NOMO-1 (cell line): ENCODE measurements around the gene XG.
"Not testable (repeated sequence)": the region's sequence is repeated elsewhere in the genome, so short reads cannot be mapped to it uniquely, and the experiment has no call there.

Experiments
- DNase-seq, 2 experiments: peaks; one replicate each; lab custom pipeline; 2025; ENCODE audit not compliant: unreplicated experiment in 2 of 2; lab: John Stamatoyannopoulos, UW

Gene XG

DNA sequence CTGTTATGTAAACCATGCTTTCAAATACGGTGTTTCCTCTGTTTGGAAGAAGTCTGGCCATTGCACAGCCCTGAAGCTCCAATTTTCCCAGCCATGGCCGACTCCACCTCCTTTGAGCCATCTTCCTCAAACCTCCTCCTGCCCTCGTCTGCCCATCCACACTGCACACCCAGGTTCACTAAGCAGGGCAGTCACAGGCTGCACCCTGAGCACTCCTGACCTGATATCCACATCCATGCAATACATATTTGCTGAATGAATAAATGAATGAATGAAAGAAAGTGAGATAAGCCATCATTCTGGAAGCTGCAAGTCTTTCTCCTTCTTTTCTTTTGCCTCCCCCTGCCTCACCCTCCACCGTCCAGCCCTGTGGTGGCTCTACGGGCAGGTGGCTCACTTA, 22.2 kb downstream of the XG start:
- no peak for DNase-seq

DNA sequence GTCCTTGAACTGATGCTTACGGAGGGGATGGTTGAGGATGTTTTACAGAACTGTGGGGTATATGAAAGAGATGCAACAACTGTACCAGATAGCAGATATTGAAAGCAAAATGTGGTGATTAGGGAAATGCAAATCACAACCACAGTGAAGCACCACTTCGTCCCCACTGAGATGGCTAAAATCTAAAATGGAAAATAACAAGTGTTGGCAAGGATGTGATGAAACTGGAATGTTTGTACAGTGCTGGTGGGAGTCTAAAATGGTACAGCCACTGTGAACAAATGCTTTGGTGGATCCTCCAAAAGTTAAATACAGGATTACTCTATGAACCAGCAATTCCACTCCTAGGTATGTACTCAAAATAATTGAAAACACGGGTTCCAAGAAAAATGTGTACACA, 22.9 kb downstream of the XG start:
- DNase-seq = no peak

DNA sequence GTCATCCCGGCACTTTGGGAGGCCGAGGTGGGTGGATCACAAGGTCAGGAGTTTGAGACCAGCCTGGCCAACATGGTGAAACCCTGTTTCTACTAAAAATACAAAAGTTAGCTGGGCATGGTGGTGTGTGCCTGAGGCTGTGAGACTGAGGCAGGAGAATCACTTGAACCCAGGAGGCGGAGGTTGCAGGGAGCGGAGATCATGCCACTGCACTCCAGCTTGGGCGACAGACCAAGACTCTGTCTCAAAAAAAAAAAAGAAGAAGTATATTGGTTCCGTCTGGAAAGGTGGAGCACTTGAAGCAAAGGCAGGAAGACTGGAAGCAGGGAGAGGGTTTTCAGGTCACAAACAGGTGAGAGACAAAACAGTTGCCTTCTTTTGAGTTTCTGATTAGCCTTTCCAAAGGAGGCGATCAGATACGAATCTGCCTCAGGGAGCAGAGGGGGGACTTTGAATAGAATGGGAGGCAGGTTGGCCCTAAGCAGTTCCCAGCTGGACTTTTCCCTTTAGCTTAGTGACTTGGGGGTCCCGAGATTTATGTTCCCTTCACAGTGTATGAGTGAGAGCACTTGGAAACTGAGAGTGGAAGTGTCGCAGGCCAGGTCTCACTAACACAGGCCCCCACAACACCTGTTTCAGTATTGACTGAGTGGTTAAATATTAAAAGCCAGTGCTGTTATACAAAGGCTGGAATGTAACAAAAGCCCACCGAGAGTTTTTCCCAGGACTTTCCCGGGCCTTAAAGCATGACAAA, 28.8 kb downstream of the XG start:
- DNase-seq = not testable (repeated sequence)

DNA sequence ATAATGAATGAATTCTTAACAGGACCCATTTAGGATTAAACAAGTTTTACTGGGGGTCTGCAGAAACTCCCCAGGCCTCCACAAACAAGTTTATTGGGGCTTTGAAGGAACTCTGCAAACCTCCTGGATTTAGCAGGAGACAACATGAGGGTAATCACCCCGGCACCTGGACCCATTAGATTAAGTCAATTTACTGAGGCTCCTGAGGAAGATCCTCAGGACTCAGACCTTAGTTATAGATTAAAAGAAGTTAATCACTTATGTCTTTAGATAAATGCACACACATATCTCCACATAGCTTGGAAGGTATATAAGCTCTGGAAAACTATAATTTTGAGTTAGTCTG, 29.4 kb downstream of the XG start:
- no peak for DNase-seq

DNA sequence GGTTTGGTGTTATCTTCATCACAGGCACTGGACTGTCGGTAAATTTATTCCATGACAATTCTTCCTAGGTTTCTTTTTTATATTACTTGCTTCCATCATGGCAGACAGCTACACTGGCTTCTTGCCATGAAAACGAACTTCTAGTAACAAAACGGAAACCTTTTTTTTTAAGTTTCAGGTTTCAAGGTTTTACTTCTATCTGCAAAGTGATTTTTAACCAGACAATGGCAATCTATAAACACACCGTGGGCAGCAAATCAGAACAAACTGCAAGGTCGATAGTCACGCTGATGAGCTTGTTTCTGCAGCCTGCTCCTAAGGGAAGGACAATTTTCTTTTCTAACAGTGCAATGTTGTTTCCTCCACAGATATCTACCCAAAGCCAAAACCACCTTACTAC, 29.9 kb downstream of the XG start:
- DNase-seq = no peak

DNA sequence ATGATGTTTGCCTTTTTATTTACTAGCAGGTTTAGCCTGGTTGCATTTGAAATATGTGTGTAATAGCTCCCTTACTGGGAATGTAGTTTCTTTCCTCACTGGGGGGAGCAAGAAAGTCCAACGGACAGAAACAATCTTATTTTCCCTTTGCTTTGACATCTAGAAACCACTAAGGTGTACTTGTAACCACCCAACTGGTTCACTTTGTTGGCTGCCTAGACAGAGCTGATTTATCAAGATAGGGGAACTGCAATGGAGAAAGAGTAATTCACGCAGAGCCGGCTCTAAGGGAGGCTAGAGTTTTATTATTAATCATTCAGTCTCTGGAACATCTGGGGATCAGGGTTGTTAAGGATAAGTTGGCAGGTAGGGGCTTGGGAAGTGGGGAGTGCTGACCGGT, 30.3 kb downstream of the XG start:
- no peak for DNase-seq

DNA sequence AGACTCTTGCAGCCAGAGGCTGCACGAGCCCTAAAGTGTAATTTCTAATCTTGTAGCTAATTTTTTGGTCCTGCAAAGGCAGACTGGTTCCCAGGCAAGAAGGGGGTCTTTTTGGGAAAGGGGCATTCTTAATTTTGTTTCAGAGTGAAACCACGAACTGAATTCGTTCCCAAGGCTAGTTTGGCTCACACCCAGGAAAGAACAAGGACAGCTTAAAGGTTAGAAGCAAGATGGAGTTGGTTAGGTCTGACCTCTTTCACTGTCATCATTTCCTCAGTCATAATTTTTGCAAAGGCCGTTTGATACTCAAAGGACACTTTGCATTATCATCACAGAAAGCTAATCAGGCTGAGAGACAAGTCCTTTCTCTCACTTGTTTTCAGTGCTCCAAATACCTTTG, 30.9 kb downstream of the XG start:
- no peak for DNase-seq

DNA sequence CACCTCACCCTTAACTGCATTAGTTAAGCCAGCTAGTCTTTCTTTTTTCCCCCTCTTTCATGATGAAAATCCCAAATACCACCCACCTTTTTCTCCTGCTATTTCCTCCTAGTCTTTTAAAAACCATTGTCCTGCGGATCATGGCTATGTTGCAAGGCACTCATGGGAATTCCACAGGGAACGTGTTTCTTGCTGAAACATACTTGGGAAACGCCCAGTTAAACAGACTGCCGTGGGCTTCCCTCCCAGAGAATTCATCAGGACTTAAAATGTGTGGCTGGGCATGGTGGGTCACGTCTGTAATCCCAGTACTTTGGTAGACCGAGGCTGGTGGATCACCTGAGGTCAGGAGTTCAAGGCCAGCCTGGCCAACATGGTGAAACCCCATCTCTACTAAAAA, 32.2 kb downstream of the XG start:
- DNase-seq = no peak

DNA sequence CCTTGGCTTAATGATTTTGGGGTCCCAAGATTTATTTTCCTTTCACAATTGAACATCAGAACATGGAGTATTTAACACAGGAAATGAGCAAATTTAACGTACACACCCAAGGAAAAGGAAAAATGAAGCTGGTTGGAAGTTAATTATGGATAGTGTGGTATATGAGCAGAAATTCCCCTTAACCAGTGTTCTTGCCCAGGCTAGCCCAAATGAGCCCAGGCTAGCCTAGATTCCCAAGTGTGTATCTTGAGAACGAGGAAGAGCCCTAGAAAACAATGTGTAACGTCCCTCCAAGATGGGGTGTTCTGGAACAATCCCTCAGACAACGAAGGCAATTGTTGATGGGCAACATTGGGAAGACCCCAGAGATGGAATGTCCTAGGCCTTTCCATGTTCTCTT, 33.7 kb downstream of the XG start:
- no peak for DNase-seq

DNA sequence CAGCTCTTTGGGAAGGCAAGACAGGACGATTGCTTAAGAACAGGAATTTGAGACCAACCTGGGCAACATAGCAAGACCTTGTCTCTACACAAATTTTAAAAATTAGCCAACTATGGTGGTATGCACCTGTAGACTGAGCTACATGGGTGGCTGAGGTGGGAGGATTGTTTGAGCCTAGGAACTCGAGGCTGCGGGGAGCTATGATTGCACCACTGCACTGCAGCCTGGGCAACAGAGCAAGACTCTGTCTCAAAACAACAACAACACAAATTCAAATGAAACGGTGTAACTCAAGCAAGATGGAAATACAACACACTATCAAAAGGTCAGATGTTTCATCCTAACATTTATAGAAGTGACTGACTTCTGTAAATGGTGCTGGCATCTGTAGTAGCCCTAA, 37.1 kb downstream of the XG start:
- DNase-seq = no peak

DNA sequence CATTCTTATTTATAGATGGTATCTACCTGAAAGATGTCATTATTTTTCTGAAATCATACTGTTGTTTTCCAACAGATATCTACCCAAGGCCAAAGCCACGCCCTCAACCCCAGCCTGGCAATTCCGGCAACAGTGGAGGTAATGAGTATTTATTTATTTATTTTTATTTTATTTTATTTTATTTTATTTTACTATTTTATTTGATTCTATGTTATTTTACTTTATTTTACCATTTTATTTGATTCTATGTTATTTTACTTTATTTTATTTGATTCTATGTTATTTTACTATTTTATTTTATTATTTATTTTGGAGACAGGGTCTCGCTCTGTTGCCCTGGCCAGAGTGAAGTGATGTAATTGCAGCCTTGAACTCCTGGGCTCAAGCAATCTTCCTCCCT, 37.7 kb downstream of the XG start:
- DNase-seq = no peak

DNA sequence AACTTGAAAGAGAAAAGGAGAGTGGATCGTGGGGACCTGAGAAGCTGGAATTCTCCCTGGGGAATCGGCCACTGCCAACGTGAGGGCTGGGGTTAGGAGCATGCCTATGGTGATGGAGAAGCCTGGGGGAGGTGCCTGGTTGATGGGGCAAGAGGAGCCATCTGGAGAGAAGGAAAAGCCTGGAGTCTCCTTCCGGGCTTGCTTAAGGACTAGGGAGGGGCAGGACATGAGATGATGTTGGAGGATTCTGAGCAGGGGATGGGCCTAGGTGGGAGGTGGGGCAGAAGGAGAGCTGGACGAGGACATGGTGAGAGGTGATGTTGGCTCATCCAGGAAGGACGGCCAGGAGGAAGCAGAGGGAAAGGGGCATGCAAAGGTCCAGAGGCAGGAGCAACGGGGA, 41.9 kb downstream of the XG start:
- DNase-seq = no peak

DNA sequence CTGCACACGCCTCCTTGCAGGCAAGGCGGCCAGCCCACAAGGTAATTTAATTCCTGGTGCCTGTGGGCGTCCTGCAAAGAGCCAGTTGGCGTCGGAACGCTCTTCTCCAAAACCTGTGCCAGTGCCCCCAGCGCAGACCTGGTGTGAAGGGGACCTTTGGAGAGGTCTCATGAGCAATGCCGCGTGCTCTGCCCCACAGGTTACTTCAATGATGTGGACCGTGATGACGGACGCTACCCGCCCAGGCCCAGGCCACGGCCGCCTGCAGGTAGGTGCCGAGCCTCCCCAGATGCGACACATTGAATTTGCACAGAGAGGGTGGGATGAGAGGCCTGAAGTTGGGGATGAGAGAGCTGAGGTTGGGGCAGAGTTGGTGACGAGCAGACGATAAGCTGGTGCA, 42.5 kb downstream of the XG start:
- no peak for DNase-seq

DNA sequence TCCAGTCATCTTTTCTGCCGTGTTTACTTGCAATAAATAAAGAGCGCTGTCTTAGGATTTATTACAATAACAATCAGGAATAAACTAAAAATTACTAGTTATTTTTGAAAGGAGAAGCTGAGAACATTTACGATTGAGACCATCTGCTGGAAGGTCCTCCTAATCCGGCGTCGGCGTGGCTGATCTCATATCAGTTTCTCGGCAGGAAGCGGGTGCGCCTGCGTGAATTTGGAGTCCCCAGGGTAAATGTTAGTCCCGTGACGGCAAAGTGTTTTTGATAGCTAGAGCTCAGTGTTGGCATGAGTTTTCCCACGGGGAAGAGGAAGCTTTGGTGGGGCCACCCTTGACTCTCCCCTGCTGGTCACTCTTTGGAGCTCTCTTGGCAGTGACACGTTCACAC, 45.0 kb downstream of the XG start:
- DNase-seq = not testable (repeated sequence)

DNA sequence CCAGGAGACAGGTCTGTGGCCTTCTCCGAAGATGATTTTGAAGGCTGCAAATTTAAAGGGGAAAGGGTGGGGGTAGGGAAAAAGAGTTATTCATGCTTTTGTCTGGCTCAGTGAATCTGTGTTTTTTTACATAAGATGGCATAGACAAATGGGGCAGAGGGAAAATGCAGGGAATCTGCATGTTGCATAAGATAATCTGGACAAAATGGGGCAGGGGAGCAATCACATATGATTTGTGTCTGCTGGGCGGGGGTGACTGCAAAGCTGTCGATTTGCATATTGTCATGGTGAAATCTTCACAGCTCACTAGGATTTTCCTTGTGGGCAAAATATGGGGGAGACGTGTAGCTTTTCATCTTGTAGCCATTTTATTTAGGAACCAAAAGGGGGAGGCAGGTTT, 47.5 kb downstream of the XG start:
- no peak for DNase-seq

DNA sequence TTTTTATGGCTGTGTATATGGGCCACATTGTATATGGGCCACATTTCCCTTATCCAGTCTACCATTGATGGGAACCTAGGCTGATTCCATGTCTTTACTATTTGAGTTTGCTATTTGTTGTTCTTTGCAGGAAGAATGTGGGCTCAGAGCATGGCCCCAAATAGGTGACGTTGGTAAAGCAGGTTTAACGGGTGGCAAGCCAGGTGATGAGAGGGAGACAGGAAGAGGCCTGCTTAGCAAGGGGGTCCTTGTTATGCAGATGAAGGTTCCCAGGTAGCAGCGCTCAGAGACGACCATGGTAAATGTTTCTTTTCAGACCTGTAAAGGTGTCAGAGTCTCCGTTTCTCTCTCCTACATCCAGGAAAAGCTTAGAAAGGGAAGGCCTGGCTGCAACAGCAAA, 48.1 kb downstream of the XG start:
- DNase-seq = not testable (repeated sequence)

DNA sequence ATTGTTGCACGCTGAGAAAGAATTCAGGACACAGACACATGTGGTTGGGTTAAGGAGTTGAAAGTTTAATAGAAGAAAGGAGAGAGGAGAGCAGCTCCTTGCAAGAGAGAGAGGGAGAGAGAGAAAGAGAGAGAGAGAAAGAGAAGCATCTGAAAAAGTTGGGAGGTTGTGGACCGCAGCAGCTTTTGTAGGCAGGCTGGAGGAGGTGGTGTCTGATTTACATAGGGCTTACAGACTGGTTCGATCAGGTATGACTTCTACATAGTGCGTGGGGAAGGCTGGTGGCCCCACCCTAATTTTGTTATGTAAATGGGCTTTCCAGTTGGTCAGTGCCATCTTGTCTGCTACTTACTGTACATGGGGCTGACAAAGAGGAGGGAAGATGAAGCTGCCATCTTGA, 49.4 kb downstream of the XG start:
- no peak for DNase-seq

DNA sequence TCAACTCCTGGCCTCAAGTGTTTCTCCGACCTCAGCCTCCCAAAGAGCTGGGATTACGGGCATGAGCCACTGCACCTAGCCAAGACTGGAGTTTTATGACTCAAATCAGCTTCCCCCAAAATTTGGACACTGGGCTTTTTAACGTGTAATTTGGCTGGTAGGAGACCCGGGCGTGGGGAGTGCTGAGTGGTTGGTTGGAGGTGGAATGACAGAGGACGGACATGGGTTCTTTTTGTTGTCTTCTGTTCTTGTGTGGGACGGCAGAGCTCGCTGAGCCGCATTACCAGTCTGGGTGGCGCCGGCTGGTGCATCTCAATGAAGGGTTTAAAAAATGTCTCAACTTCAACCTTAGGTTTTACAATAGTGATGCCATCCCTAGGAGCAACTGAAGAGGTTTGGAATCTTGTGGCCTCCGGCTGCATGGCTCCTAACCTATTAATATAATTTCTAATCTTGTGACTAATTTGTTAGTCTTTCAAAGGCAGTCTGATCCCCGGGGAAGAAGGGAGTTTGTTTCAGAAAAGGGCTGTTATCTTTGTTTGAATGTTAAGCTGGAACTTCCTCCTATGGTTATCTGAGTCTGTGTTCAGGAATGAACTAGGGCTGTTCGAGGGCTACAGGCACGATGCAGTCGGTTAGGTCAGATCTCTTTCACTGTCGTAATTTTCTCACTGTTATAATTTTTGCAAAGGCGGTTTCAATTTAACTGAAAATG, 50.7 kb downstream of the XG start:
- DNase-seq = not testable (repeated sequence)

DNA sequence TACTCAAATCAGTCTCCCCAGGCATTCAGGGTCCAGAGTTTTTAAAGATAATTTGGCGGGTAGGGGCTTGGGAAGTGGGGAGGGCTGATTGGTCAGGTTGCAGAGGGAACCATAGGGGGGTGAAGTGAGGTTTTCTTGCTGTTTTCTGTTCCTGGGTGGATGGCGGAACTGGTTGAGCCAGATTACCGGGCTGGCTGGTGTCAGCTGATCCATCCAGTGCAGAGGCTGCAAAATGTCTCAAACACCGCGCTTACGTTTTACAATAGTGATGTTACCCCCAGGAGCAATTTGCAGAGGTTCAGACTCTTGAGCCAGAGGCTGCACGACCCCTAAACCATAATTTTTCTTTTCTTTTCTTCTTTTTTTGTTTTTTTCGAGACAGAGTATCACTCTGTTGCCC, 51.6 kb downstream of the XG start:
- not testable (repeated sequence) for DNase-seq

DNA sequence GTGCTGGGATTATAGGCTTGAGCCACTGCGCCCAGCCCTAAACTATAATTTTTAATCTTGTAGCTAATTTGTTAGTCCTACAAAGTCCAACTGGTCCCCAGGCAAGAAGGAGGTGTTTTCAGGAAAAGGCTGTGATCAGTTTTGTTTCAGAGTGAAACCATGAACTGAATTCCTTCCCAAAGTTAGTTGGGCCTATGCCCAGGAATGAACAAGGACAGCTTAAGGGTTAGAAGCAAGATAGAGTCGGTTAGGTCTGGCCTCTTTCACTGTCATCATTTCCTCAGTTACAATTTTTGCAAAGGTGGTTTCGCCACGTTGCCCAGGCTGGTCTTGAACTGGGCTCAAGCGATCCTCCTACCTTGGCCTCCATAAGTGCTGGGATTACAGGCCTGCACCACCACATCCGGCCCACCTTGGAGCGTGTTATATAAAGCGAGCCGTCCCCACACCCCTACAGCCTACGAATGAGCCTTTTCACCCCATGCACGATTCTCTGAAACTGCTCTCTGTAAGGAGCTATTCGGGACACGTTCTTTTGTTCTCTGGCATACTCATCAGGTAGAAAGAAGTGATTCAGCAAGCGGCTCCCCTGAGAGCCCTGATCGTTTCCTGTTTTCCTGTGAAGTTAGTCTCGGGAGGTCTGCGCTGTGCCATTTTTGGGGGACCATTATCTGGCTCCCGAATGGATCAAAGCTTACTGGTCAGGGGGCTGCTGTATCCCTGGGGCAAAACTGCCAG, 52.4 kb downstream of the XG start:
- DNase-seq = not testable (repeated sequence)

DNA sequence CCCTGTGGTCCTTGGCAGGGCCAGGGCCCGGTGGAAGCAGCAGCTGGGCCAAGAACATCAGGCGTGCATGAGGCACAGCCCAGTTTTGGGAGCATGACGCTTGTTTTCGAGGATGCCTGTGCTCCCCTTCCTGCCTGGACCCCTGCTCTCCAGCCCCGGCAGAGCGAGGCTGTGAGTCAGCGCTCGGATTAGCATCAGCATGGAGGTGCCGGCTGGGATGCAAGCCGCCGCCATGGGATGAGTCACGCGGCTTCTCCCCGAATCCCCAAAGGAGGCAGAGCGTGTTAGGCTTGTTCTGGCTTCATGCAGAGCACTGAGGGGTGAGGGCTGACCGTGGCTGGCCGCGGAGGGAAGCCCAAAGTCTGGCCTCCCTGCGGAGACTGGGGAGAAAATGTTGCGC, 53.0 kb downstream of the XG start:
- not testable (repeated sequence) for DNase-seq

DNA sequence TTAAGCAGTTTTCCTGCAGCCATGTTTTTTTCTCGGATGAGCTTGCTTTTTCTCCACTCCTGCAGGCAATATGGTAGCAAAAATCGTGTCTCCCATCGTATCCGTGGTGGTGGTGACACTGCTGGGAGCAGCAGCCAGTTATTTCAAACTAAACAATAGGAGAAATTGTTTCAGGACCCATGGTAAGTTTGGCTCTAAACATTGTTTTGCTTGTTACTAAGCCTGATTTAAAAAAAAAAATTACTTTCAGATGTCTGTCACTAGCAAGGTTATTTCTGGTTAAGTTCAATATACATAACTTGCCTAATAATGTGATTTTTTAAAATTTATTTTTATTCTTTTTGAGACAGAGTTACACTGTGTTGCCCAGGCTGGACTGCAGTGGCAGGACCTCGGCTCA, 59.4 kb downstream of the XG start:
- DNase-seq = no peak
